SH-SY5Y (cell line): ENCODE measurements around the gene CCT5.

Experiments
- GATA2 ChIP-seq: IDR thresholded peaks from 2 replicates; pipeline ENCODE4 v1.6.1; 2011; ENCODE audit warnings: mild to moderate bottlenecking, low read depth, low read length
- GATA3 ChIP-seq: IDR thresholded peaks from 2 replicates; pipeline ENCODE4 v1.6.1; 2011; ENCODE audit warnings: low read depth, mild to moderate bottlenecking, low read length, moderate library complexity

The CCT5 gene

GRCh38 chr5:10259899-10260298 lies 9.8 kb downstream of the CCT5 start:
- TF ChIP-seq GATA3 (no peak), GATA2 (no peak)

- TF ChIP-seq GATA3 = no peak
These were observed 11.0 kb downstream of the CCT5 start for GRCh38 chr5:10261065-10261464.

- no peak for TF ChIP-seq GATA2
- TF ChIP-seq GATA3 = no peak
These were observed 12.2 kb downstream of the CCT5 start for GRCh38 chr5:10262121-10262774.

- TF ChIP-seq GATA3 (no peak), GATA2 (no peak)
These were observed 12.9 kb downstream of the CCT5 start for GRCh38 chr5:10262995-10263394.

- TF ChIP-seq GATA2 (no peak), GATA3 (no peak)
These were observed 14.5 kb downstream of the CCT5 start for GRCh38 chr5:10264604-10265003.

- TF ChIP-seq GATA2 (no peak), GATA3 (no peak)
These were observed 15.4 kb downstream of the CCT5 start for GRCh38 chr5:10265245-10266109.

- TF ChIP-seq GATA3 (no peak), GATA2 (no peak)
These were observed 16.1 kb downstream of the CCT5 start for GRCh38 chr5:10266137-10266536.

GRCh38 chr5:10266839-10267238 lies 16.8 kb downstream of the CCT5 start:
- TF ChIP-seq GATA3 = no peak
- no peak for TF ChIP-seq GATA2

- no peak for TF ChIP-seq GATA3
- no peak for TF ChIP-seq GATA2
These were observed 18.0 kb downstream of the CCT5 start for GRCh38 chr5:10268100-10268499.

GRCh38 chr5:10272053-10272874 lies 22.2 kb downstream of the CCT5 start:
- TF ChIP-seq GATA2 (no peak), GATA3 (no peak)

- TF ChIP-seq GATA3 (no peak), GATA2 (no peak)
These were observed 25.4 kb downstream of the CCT5 start for GRCh38 chr5:10275460-10275859.

- TF ChIP-seq GATA2 (no peak), GATA3 (no peak)
These were observed 25.9 kb downstream of the CCT5 start for GRCh38 chr5:10275991-10276390.

- no peak for TF ChIP-seq GATA3
- no peak for TF ChIP-seq GATA2
These were observed 26.6 kb downstream of the CCT5 start for GRCh38 chr5:10276691-10277090.

- no peak for TF ChIP-seq GATA2
- TF ChIP-seq GATA3 = no peak
These were observed 27.9 kb downstream of the CCT5 start for GRCh38 chr5:10277773-10278630.
